ENCODE results near the gene NBPF3. TPM values are rescaled to one million over a fixed set of nuclear protein-coding genes. Genes with fewer than 3 reads are reported as not detected.

NBPF3 gene
- total RNA-seq, 1 experiment from 2014 or later, result 17.3 TPM

DNA sequence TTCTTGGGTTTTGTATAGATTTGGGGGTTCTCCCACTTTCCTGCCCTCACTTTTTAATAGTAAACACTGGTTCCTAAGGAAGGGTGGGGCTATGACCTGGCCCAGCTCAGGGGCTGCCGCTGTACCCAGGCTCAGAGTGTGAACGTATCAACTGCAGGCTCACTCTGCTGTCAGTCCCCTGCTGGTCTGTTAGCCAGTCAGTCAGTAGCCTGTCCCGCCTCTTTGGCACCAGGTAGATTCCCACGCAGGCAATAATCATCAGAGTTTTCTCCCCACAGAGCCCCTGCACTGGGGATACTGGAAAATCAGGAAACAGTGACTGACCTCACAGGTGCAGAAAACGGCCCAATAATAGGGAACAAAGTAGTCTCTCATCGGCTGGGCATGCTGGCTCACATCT is 54.3 kb downstream of the NBPF3 start:
- no peak for ATAC-seq
- Histone ChIP-seq H3K27ac (ENCODE audit: low read depth, low read length) (no peak overlapping the region), H4K20me1 (ENCODE audit: insufficient read depth) (no peaks in the 10 kb centered on the region), H3K36me3 (ENCODE audit: control insufficient read depth in 1 of 2, insufficient read depth in 2 of 2, low read length in 2 of 2) (no peaks in the 10 kb centered on the region), H3K4me1 (ENCODE audit: control insufficient read depth in 1 of 2, insufficient read depth in 2 of 2, low read length in 2 of 2) (peaks cover 0 to 5% of the 10 kb centered on the region in 2 experiments; a peak in 1 of 4 replicates), H3K9me3 (ENCODE audit: control insufficient read depth in 1 of 2, insufficient read depth in 1 of 2, low read depth in 1 of 2, low read length in 2 of 2) (peaks cover 0 to 4% of the 10 kb centered on the region in 2 experiments; a peak in 1 of 4 replicates), H3K4me2 (ENCODE audit: low read length) (no peak overlapping the region), H2AFZ (ENCODE audit: low read depth, low read length, poor library complexity, severe bottlenecking) (no peak overlapping the region), H3K79me2 (ENCODE audit: insufficient read depth, low read length) (no peaks in the 10 kb centered on the region), H3K9ac (ENCODE audit: low read length) (no peak overlapping the region), H3K27me3 (ENCODE audit: insufficient read depth, low read length) (no peaks in the 10 kb centered on the region), H3K9me2 (ENCODE audit: insufficient read depth) (no peaks in the 10 kb centered on the region), H3K4me3 (replicated peaks in 1 of 2; ENCODE audit: low read depth in 1 of 2, low read length in 2 of 2) (no peak overlapping the region)
- no peak for DNase-seq (ENCODE audit: low read depth, low spot score)
- TF ChIP-seq CBX3 (IDR thresholded peaks at IDR 0.05; ENCODE audit: low read depth), result no peak
- TF ChIP-seq TCF7L2 (IDR thresholded peaks at IDR 0.05; ENCODE audit: borderline replicate concordance, extremely low read depth, insufficient read depth, insufficient read length), result no peak
- POLR2A ChIA-PET, result no interaction called here
- no TSS peak for BruUV-seq (replicated peaks)
- RAD21 ChIA-PET (ENCODE audit: low non-redundant PET in 1 of 2, low total read pairs in 2 of 2, uncharacterized antibody in 2 of 2, unreplicated experiment in 2 of 2), result no interaction called here
- CTCF ChIA-PET, result no interaction called here
- intact Hi-C loops (cut with micrococcal nuclease), result loop anchor here (10.0 kb wide), 1 partner anchor 119 kb away; no protein-coding TSS in a partner anchor

DNA sequence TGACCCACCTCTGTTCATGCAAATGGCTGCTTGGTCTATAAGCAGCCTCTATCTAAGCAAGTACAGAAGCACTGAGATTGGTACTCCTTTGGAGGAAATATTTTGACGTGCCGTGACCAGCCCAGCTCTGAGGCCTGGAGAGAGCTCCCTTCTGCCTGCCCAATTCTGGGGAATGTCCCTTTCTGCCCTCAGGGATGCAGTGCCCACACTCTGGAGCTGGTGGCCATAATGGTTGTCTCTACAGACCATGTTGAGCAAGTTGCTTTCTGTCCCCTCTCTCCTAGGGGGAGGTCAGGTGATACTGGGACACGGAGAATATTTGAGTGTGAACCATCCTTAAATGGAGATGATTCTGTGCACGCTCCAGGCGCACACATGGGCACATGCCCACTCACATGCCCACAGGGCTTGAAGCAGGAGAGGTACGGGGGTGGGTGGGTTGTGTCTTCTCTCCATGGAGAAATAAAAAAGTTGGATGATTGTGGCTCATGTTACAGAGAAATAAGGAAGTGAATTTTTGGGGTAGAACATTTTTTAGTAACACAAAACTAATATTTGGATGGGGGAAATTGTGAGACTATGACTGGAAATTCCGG is 55.4 kb downstream of the NBPF3 start:
- Histone ChIP-seq H3K4me2 (ENCODE audit: low read length) (no peak overlapping the region), H3K79me2 (ENCODE audit: insufficient read depth, low read length) (no peaks in the 10 kb centered on the region), H4K20me1 (ENCODE audit: insufficient read depth) (no peaks in the 10 kb centered on the region), H3K9me3 (ENCODE audit: control insufficient read depth in 1 of 2, insufficient read depth in 1 of 2, low read depth in 1 of 2, low read length in 2 of 2) (peaks cover 0 to 6% of the 10 kb centered on the region in 2 experiments; a peak in 1 of 4 replicates), H3K27me3 (ENCODE audit: insufficient read depth, low read length) (no peaks in the 10 kb centered on the region), H3K9ac (ENCODE audit: low read length) (no peak overlapping the region), H3K36me3 (ENCODE audit: control insufficient read depth in 1 of 2, insufficient read depth in 2 of 2, low read length in 2 of 2) (no peaks in the 10 kb centered on the region), H3K9me2 (ENCODE audit: insufficient read depth) (no peaks in the 10 kb centered on the region), H3K27ac (ENCODE audit: low read depth, low read length) (no peak overlapping the region), H3K4me3 (replicated peaks in 1 of 2; ENCODE audit: low read depth in 1 of 2, low read length in 2 of 2) (no peak overlapping the region), H3K4me1 (ENCODE audit: control insufficient read depth in 1 of 2, insufficient read depth in 2 of 2, low read length in 2 of 2) (peaks cover 0 to 3% of the 10 kb centered on the region in 2 experiments; a peak in 1 of 4 replicates), H2AFZ (ENCODE audit: low read depth, low read length, poor library complexity, severe bottlenecking) (no peak overlapping the region)
- intact Hi-C loops (cut with micrococcal nuclease), result loop anchor here (10.0 kb wide), 1 partner anchor 121 kb away; no protein-coding TSS in a partner anchor
- RAD21 ChIA-PET (ENCODE audit: low non-redundant PET in 1 of 2, low total read pairs in 2 of 2, uncharacterized antibody in 2 of 2, unreplicated experiment in 2 of 2), result no interaction called here
- POLR2A ChIA-PET, result no interaction called here
- no peak for DNase-seq (ENCODE audit: low read depth, low spot score)
- CTCF ChIA-PET, result no interaction called here
- ATAC-seq, result no peak
- BruUV-seq (replicated peaks), result no TSS peak
- no peak for TF ChIP-seq SRF (IDR thresholded peaks at IDR 0.05; ENCODE audit: low read depth)
- TF ChIP-seq ZFX (IDR thresholded peaks at IDR 0.05), result no peak
- no peak for TF ChIP-seq SP1 (IDR thresholded peaks at IDR 0.05; ENCODE audit: low read depth)
- TF ChIP-seq JUND (IDR thresholded peaks at IDR 0.05), result no peak
- TF ChIP-seq, protein P1, sequence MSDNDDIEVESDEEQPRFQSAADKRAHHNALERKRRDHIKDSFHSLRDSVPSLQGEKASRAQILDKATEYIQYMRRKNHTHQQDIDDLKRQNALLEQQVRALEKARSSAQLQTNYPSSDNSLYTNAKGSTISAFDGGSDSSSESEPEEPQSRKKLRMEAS (IDR thresholded peaks at IDR 0.05), result no peak
- TF ChIP-seq, protein P2, sequence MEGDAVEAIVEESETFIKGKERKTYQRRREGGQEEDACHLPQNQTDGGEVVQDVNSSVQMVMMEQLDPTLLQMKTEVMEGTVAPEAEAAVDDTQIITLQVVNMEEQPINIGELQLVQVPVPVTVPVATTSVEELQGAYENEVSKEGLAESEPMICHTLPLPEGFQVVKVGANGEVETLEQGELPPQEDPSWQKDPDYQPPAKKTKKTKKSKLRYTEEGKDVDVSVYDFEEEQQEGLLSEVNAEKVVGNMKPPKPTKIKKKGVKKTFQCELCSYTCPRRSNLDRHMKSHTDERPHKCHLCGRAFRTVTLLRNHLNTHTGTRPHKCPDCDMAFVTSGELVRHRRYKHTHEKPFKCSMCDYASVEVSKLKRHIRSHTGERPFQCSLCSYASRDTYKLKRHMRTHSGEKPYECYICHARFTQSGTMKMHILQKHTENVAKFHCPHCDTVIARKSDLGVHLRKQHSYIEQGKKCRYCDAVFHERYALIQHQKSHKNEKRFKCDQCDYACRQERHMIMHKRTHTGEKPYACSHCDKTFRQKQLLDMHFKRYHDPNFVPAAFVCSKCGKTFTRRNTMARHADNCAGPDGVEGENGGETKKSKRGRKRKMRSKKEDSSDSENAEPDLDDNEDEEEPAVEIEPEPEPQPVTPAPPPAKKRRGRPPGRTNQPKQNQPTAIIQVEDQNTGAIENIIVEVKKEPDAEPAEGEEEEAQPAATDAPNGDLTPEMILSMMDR (IDR thresholded peaks at IDR 0.05 in 2 of 3, conservative IDR thresholded peaks at IDR 0.05 in 1 of 3; ENCODE audit: borderline replicate concordance in 1 of 3, insufficient read depth in 1 of 3, low read depth in 2 of 3, low read length in 2 of 3), result no peak
- TF ChIP-seq TCF7L2 (IDR thresholded peaks at IDR 0.05; ENCODE audit: borderline replicate concordance, extremely low read depth, insufficient read depth, insufficient read length), result no peak
- no peak for TF ChIP-seq ELF1 (IDR thresholded peaks at IDR 0.05; ENCODE audit: borderline replicate concordance, low read depth)
- no peak for TF ChIP-seq POLR2AphosphoS5 (IDR thresholded peaks at IDR 0.05; ENCODE audit: low read depth, low read length)
- no peak for TF ChIP-seq POLR2A (IDR thresholded peaks at IDR 0.05; ENCODE audit: borderline replicate concordance, extremely low read depth, insufficient read depth, insufficient read length)
- TF ChIP-seq RAD21 (IDR thresholded peaks at IDR 0.05; ENCODE audit: low read depth), result no peak
- TF ChIP-seq CBX3 (IDR thresholded peaks at IDR 0.05; ENCODE audit: low read depth), result no peak
